ENCODE data around the gene GCA. TPM values are rescaled to one million over a fixed set of nuclear protein-coding genes. Genes with fewer than 3 reads are reported as not detected.
A peak's percentile ranks its signal among the peaks of the same experiment; 100 is the strongest.

Gene GCA
- total and polyA plus RNA-seq, 2 of the 13 experiments (the other 11 are each of a cell fraction or from before 2014, with no cell fraction given), result 42.0 to 48.3 TPM

DNA sequence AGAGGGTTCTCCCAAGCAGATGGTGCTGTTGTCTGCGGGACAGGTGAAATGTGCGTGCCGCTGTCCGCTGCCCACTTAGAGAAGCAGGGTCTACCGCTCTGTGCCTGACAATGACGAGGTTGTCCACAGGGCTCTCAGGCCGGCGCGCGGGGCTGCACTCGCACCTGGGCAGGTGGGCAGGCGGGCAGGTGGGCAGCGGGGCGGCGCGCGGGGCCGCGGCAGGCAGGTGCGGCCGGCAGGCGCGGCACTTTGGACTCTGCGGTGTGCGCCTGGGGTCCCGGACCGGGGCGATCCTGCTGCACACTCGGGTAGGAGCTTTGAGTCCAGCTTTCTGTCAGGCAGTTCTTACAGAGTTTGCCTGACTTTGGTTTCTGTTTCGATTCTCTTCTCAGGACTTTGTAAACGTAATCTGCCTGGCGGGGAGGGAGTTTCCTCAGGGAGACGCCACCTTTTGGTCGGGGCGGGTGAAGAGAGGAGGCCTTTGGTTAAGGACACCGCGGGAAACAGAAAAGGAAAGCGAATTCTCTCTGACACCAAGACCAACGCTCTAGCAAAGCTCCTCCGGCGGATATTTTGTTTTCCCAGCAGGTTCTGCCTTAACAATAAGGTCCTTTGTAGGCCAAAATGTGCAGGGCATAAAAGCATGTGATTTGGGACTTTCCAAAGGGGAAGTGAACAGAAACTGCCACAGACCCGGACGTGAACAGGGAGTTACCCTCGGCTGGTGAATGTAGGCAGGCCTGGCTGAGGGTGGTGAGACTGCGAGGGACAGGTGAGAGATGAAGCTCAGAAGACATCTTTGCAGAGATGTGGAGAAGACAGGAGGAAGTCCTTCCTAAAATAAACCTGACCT, 25.4 kb upstream of the GCA start, which contains the start of gene IFIH1 (continued):
- TF ChIP-seq, protein P1, sequence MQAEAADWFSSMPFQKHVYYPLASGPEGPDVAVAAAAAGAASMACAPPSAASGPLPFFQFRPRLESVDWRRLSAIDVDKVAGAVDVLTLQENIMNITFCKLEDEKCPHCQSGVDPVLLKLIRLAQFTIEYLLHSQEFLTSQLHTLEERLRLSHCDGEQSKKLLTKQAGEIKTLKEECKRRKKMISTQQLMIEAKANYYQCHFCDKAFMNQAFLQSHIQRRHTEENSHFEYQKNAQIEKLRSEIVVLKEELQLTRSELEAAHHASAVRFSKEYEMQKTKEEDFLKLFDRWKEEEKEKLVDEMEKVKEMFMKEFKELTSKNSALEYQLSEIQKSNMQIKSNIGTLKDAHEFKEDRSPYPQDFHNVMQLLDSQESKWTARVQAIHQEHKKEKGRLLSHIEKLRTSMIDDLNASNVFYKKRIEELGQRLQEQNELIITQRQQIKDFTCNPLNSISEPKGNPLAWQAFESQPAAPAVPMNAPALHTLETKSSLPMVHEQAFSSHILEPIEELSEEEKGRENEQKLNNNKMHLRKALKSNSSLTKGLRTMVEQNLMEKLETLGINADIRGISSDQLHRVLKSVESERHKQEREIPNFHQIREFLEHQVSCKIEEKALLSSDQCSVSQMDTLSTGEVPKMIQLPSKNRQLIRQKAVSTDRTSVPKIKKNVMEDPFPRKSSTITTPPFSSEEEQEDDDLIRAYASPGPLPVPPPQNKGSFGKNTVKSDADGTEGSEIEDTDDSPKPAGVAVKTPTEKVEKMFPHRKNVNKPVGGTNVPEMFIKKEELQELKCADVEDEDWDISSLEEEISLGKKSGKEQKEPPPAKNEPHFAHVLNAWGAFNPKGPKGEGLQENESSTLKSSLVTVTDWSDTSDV (CRISPR knock-in tag; IDR thresholded peaks at IDR 0.05), result no peak
- TF ChIP-seq DPF2 (CRISPR knock-in tag; IDR thresholded peaks at IDR 0.05; ENCODE audit: borderline replicate concordance, low read depth) (no peak), POLR2AphosphoS5 (IDR thresholded peaks at IDR 0.05; ENCODE audit: low read depth, low read length) (no peak; the same call in 1 of the 2 replicates), MBNL3 (CRISPR knock-in tag; conservative IDR thresholded peaks at IDR 0.05) (no peak), SP1 (IDR thresholded peaks at IDR 0.05) (no peak), SP1 (CRISPR knock-in tag; IDR thresholded peaks at IDR 0.05) (no peak), GTF3A (CRISPR knock-in tag; conservative IDR thresholded peaks at IDR 0.05) (no peak), MZF1 (CRISPR knock-in tag; IDR thresholded peaks at IDR 0.05; ENCODE audit: borderline replicate concordance) (no peak), ZNF557 (CRISPR knock-in tag; IDR thresholded peaks at IDR 0.05) (no peak), U2AF1 (optimal IDR thresholded peaks at IDR 0.05; ENCODE audit: low read depth, low read length) (no peak), ELF3 (CRISPR knock-in tag; IDR thresholded peaks at IDR 0.05) (no peak), NFKBIZ (CRISPR knock-in tag; IDR thresholded peaks at IDR 0.05) (no peak), ZNF292 (CRISPR knock-in tag; IDR thresholded peaks at IDR 0.05; ENCODE audit: borderline replicate concordance, low read depth) (peak; percentile 82), KLF16 (CRISPR knock-in tag; IDR thresholded peaks at IDR 0.05) (peak in 1 of 2 experiments; percentile 64; a peak in 1 of 4 replicates)
- TF ChIP-seq, protein P2, sequence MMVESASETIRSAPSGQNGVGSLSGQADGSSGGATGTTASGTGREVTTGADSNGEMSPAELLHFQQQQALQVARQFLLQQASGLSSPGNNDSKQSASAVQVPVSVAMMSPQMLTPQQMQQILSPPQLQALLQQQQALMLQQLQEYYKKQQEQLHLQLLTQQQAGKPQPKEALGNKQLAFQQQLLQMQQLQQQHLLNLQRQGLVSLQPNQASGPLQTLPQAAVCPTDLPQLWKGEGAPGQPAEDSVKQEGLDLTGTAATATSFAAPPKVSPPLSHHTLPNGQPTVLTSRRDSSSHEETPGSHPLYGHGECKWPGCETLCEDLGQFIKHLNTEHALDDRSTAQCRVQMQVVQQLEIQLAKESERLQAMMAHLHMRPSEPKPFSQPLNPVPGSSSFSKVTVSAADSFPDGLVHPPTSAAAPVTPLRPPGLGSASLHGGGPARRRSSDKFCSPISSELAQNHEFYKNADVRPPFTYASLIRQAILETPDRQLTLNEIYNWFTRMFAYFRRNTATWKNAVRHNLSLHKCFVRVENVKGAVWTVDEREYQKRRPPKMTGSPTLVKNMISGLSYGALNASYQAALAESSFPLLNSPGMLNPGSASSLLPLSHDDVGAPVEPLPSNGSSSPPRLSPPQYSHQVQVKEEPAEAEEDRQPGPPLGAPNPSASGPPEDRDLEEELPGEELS (CRISPR knock-in tag; IDR thresholded peaks at IDR 0.05), result no peak
- TF ChIP-seq, protein P3, sequence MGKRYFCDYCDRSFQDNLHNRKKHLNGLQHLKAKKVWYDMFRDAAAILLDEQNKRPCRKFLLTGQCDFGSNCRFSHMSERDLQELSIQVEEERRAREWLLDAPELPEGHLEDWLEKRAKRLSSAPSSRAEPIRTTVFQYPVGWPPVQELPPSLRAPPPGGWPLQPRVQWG (CRISPR knock-in tag; IDR thresholded peaks at IDR 0.05; ENCODE audit: borderline replicate concordance, low read depth), result no peak
- TF ChIP-seq, protein P4, sequence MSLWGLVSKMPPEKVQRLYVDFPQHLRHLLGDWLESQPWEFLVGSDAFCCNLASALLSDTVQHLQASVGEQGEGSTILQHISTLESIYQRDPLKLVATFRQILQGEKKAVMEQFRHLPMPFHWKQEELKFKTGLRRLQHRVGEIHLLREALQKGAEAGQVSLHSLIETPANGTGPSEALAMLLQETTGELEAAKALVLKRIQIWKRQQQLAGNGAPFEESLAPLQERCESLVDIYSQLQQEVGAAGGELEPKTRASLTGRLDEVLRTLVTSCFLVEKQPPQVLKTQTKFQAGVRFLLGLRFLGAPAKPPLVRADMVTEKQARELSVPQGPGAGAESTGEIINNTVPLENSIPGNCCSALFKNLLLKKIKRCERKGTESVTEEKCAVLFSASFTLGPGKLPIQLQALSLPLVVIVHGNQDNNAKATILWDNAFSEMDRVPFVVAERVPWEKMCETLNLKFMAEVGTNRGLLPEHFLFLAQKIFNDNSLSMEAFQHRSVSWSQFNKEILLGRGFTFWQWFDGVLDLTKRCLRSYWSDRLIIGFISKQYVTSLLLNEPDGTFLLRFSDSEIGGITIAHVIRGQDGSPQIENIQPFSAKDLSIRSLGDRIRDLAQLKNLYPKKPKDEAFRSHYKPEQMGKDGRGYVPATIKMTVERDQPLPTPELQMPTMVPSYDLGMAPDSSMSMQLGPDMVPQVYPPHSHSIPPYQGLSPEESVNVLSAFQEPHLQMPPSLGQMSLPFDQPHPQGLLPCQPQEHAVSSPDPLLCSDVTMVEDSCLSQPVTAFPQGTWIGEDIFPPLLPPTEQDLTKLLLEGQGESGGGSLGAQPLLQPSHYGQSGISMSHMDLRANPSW (CRISPR knock-in tag; IDR thresholded peaks at IDR 0.05; ENCODE audit: borderline replicate concordance), result peak; percentile 85; the same call in 1 of the 2 replicates
- TF ChIP-seq, protein P5, sequence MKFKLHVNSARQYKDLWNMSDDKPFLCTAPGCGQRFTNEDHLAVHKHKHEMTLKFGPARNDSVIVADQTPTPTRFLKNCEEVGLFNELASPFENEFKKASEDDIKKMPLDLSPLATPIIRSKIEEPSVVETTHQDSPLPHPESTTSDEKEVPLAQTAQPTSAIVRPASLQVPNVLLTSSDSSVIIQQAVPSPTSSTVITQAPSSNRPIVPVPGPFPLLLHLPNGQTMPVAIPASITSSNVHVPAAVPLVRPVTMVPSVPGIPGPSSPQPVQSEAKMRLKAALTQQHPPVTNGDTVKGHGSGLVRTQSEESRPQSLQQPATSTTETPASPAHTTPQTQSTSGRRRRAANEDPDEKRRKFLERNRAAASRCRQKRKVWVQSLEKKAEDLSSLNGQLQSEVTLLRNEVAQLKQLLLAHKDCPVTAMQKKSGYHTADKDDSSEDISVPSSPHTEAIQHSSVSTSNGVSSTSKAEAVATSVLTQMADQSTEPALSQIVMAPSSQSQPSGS (CRISPR knock-in tag; IDR thresholded peaks at IDR 0.05), result no peak
- TF ChIP-seq, protein P6, sequence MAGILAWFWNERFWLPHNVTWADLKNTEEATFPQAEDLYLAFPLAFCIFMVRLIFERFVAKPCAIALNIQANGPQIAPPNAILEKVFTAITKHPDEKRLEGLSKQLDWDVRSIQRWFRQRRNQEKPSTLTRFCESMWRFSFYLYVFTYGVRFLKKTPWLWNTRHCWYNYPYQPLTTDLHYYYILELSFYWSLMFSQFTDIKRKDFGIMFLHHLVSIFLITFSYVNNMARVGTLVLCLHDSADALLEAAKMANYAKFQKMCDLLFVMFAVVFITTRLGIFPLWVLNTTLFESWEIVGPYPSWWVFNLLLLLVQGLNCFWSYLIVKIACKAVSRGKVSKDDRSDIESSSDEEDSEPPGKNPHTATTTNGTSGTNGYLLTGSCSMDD (CRISPR knock-in tag; IDR thresholded peaks at IDR 0.05), result no peak
